Measurements from ENCODE around the gene RGS16. TPM values are rescaled to one million over a fixed set of nuclear protein-coding genes. Genes with fewer than 3 reads are reported as not detected.

RGS16 gene
- total RNA-seq, 4 donors from 2014 or later: 4.1 to 38.9 (median 12.1) TPM

DNA sequence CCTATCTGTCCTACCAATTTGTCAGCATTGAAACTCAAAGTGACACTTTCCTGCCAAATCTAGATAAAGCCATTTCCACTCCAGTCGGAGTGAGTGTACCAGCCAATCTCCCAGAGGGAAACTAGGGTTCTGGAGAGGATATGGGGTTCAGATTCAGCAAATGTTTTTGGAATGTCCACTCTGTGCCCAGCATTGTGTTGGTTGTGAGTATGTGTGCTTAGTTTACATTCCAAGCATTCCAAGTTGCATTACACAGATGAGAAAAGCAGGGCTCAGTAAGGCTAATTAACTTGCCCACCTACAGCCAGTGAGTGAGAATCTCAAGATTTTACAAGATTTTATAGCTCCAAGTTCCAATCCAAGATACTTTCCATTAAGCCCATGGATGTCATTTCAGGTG, 26.4 kb upstream of the RGS16 start:
- DNase-seq (ENCODE audit: low spot score) (no peak), ATAC-seq (ENCODE audit: low FRiP score) (no peak)
- TF ChIP-seq, protein P1, sequence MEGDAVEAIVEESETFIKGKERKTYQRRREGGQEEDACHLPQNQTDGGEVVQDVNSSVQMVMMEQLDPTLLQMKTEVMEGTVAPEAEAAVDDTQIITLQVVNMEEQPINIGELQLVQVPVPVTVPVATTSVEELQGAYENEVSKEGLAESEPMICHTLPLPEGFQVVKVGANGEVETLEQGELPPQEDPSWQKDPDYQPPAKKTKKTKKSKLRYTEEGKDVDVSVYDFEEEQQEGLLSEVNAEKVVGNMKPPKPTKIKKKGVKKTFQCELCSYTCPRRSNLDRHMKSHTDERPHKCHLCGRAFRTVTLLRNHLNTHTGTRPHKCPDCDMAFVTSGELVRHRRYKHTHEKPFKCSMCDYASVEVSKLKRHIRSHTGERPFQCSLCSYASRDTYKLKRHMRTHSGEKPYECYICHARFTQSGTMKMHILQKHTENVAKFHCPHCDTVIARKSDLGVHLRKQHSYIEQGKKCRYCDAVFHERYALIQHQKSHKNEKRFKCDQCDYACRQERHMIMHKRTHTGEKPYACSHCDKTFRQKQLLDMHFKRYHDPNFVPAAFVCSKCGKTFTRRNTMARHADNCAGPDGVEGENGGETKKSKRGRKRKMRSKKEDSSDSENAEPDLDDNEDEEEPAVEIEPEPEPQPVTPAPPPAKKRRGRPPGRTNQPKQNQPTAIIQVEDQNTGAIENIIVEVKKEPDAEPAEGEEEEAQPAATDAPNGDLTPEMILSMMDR (IDR thresholded peaks at IDR 0.05): no peak

DNA sequence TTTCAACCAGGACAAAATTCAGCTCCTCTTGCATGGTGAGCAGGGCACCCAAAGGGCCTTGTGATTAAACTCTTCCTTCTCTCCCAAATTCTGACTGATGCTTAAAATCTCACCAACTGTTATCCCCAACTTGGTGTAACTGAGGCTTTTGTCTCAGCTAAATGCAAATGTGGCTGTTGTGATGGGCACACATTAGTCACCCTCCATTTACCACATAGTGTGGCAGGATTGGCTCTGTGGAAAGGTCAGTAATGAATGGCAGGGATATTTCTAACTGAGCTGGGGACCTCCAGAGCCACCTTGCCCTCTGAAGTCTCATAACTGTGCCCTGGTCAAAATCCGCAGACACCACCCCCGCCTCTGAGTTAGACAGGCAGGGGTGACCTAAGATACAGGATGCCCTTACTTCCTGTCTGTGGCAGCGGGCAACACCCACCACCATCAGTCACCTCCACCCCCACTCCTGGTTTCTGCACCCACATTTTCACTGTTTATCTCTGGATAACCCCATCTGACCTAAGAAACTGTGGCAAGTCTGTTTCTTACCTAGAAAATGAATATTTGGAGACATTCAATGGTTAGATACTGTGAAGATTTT, 25.4 kb upstream of the RGS16 start:
- TF ChIP-seq, protein P1 (IDR thresholded peaks at IDR 0.05): no peak
- ATAC-seq (ENCODE audit: low FRiP score) (no peak), DNase-seq (ENCODE audit: low spot score) (no peak)

DNA sequence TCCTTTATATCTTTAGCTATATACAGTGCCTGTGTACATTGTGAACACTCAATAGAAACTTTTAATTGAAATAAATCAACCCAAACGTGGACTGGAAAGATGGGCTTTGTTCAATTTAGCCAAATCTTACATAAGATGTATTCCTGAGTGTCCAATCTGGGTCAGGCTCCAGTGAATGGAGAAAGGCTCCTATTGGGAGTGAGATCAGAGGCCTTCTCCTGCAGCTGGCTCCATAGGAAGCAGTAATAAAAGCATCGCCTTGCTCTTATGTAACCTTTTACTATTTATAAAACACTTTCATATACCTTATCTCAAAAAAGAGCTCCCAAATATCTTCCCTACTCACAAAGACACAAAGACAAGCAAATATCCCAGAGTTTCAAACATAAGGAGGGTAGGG, 24.9 kb upstream of the RGS16 start:
- ATAC-seq (ENCODE audit: low FRiP score): no peak

DNA sequence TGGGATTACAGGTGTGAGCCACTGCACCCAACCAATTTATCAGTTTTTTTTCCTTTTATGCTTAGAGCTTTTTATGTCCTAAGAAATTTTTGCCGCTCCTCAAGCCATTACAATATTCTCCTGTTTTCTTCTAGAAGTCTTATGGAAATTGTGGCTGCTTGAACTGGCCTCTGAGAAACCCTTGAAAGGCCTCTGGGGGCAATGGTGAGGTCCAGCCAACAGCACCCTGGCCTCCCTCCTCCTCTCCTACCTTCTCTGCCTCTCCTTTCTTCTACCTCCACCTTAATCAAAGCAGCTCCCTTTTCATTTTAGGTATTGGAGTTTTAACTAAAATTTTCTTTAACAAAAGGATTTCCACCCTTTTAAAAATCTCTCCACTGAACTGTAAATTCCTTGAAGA, 24.5 kb upstream of the RGS16 start:
- TF ChIP-seq, protein P1 (IDR thresholded peaks at IDR 0.05): no peak
- DNase-seq (ENCODE audit: low spot score): no peak

More for the DNA sequence above, 24.9 kb upstream of the RGS16 start:
- DNase-seq (ENCODE audit: low spot score): no peak
- TF ChIP-seq, protein P1 (IDR thresholded peaks at IDR 0.05): no peak

DNA sequence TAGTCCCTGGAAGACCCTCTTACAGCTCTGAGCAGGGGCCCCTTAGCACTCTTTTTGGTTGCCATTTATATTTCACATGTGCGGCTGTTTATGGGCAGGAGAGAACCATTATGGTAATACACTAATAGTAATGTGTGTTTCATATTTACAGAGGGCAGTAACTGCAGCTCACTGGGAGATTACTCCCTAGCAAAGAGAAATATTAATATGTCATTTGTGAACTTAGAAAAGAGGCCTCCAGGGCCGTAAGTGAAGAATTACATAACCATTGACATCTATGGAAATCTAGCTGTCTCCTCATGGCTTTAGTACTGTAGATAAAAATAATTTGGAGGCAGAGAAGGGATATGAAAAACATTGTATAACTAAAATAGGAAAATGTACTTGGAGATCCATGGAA, 23.4 kb upstream of the RGS16 start:
- TF ChIP-seq, protein P1 (IDR thresholded peaks at IDR 0.05): no peak
- ATAC-seq (ENCODE audit: low FRiP score): no peak
- no peak for DNase-seq (ENCODE audit: low spot score)

More for the DNA sequence above, 24.5 kb upstream of the RGS16 start:
- no peak for ATAC-seq (ENCODE audit: low FRiP score)

DNA sequence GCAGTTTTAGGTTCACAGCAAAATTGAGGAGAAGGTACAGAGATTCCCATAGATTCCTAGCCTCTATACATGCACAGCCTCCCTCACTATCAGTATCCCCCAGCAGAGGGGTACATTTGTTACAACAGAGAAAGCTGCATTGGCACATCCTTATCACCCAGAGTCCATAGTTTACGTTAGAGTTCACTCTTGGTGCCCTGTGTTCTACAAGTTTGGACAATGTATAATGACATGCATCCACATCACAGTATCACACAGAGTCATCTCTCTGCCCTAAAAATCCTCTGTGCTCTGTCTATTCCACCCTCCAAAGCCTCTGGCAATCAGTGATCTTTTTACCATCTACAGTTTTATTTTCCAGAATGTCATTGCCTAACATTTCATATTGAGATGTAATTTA, 22.3 kb upstream of the RGS16 start:
- DNase-seq (ENCODE audit: low spot score) (no peak), ATAC-seq (ENCODE audit: low FRiP score) (no peak)
- TF ChIP-seq, protein P1 (IDR thresholded peaks at IDR 0.05): no peak

- ATAC-seq (ENCODE audit: low FRiP score) (no peak), DNase-seq (ENCODE audit: low spot score) (no peak)
- TF ChIP-seq, protein P1 (IDR thresholded peaks at IDR 0.05): no peak
Observed at GRCh38 chr1:182625719-182626504, 21.7 kb upstream of the RGS16 start.

All from omental fat pad (tissue), 4 donors.